ENCODE results near the gene GPR78. TPM values are rescaled to one million over a fixed set of nuclear protein-coding genes. Genes with fewer than 3 reads are reported as not detected.

The GPR78 gene
- total RNA-seq, 1 experiment from 2014 or later, result not detected

GRCh38 chr4:8617486-8618040, 37.4 kb downstream of the GPR78 start:
- Histone ChIP-seq H3K27me3 (ENCODE audit: control insufficient read depth, insufficient read depth, low read length) (no peaks in the 10 kb centered on the region), H3K27ac (ENCODE audit: low read length) (no peak overlapping the region), H3K9me3 (ENCODE audit: control insufficient read depth, insufficient read depth, low read depth, low read length) (no peaks in the 10 kb centered on the region), H3K36me3 (ENCODE audit: control insufficient read depth, insufficient read depth, low read length) (no peaks in the 10 kb centered on the region), H3K4me3 (ENCODE audit: low read depth in 2 of 2, low read length in 2 of 2) (no peak overlapping the region), H3K4me1 (ENCODE audit: control insufficient read depth, insufficient read depth, low read length) (no peaks in the 10 kb centered on the region)
- intact Hi-C loops (cut with micrococcal nuclease; ENCODE audit: unreplicated experiment) (no loop called here), in situ Hi-C loops (cut with HindIII; ENCODE audit: low pct_unique_long_range_greater_than_20kb, low sequenced_read_pairs) (no loop called here)
- no TSS peak for BruUV-seq (replicated peaks)
- CTCF ChIA-PET, result no interaction called here
- no peak for DNase-seq (ENCODE audit: low read depth, low spot score)
- POLR2A ChIA-PET, result no interaction called here
- no peak for TF ChIP-seq CTCF (IDR thresholded peaks at IDR 0.05)
- TF ChIP-seq POLR2AphosphoS5 (IDR thresholded peaks at IDR 0.05; ENCODE audit: low read depth, low read length), result no peak
- TF ChIP-seq REST (IDR thresholded peaks at IDR 0.05; ENCODE audit: insufficient read depth in 1 of 2, low read depth in 2 of 2, low read length in 1 of 2), result no peak
- no peak for TF ChIP-seq TCF7L2 (IDR thresholded peaks at IDR 0.05; ENCODE audit: low read depth, low read length)
- no peak for TF ChIP-seq SIN3A (IDR thresholded peaks at IDR 0.05; ENCODE audit: borderline replicate concordance, insufficient read depth, low read depth, low read length)
- no peak for ATAC-seq

- H3K4me1 ChIP-seq (ENCODE audit: control insufficient read depth, insufficient read depth, low read length), result no peaks in the 10 kb centered on the region
- ATAC-seq, result no peak
- POLR2A ChIA-PET, result no interaction called here
- no peaks in the 10 kb centered on the region for H3K27me3 ChIP-seq (ENCODE audit: control insufficient read depth, insufficient read depth, low read length)
- DNase-seq (ENCODE audit: low read depth, low spot score), result no peak
- TF ChIP-seq TCF7L2 (IDR thresholded peaks at IDR 0.05; ENCODE audit: low read depth, low read length) (no peak), CTCF (IDR thresholded peaks at IDR 0.05) (no peak), POLR2AphosphoS5 (IDR thresholded peaks at IDR 0.05; ENCODE audit: low read depth, low read length) (no peak), REST (IDR thresholded peaks at IDR 0.05; ENCODE audit: insufficient read depth in 1 of 2, low read depth in 2 of 2, low read length in 1 of 2) (no peak), SIN3A (IDR thresholded peaks at IDR 0.05; ENCODE audit: borderline replicate concordance, insufficient read depth, low read depth, low read length) (no peak)
- H3K36me3 ChIP-seq (ENCODE audit: control insufficient read depth, insufficient read depth, low read length), result no peaks in the 10 kb centered on the region
- in situ Hi-C loops (cut with HindIII; ENCODE audit: low pct_unique_long_range_greater_than_20kb, low sequenced_read_pairs) (no loop called here), intact Hi-C loops (cut with micrococcal nuclease; ENCODE audit: unreplicated experiment) (no loop called here)
- H3K4me3 ChIP-seq (ENCODE audit: low read depth in 2 of 2, low read length in 2 of 2), result no peak overlapping the region
- no peaks in the 10 kb centered on the region for H3K9me3 ChIP-seq (ENCODE audit: control insufficient read depth, insufficient read depth, low read depth, low read length)
- CTCF ChIA-PET, result no interaction called here
- H3K27ac ChIP-seq (ENCODE audit: low read length), result no peak overlapping the region
- BruUV-seq (replicated peaks), result no TSS peak
Observed at GRCh38 chr4:8618421-8618820, 38.2 kb downstream of the GPR78 start.
